Posterior vena cava (tissue), 2 donors: Measurements from ENCODE around the gene PFKFB2. TPM values are rescaled to one million over a fixed set of nuclear protein-coding genes. Genes with fewer than 3 reads are reported as not detected.

Source experiments
- DNase-seq: peaks from one replicate; pipeline ENCODE4 v3.0.0-alpha.2; 2020; ENCODE audit warnings: low spot score
- intact Hi-C, 2 donors: fragments of 100-400 bp; cut with DNase I; formaldehyde crosslinking; loops; one replicate each; pipeline versions ENCODE4 v1.14.1 to v1.14.2; 2022 to 2023
- total RNA-seq, 2 donors: library from RNA; stranded (reverse); fragmentation: NEBNext Ultra II Directional; extraction: Animal tissue kit (Norgen Biotek cat#: 25700); gene quantifications; one replicate each; pipeline ENCODE4 v1.2.1, GENCODE V29; 2021
- donor health status: DM: yes; HTN: yes; CAD: no.
- donor health status: DM: yes; HTN: yes; CAD: no.

Gene PFKFB2
- total RNA-seq, 2 donors from 2014 or later: 10.2 to 13.0 TPM

DNA sequence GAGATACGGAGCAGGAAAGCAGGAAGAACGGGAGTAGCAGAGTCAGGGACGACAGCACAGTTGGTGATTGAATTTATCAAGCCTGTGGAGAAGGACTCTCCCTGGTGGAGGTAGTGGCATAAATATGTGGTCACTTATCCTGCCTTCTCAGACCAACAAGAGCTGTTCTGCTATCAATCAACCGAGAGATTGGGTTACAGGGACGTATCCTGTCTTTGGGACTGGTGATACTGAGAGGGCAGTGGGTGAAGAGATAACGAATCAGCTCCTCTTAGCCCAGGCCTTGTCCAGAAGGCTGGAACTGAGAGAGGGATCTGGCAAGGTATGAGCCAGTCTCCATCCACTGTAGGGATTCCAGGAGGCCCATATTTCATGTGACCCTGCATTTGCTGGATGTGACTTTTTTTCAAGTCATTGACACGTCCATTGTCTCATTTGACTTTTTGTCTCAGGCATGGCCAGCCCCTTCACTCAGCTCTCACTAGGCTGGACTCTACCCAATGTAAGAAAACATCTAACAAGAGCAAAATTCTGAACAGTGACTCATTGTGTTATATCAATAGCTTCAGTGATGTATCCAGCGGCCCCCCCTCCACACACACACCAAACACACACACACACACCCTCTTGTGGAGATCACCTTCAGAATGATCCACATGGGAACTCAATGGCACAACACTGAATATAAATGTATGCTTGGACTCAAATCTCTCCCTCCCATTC is 31.8 kb upstream of the PFKFB2 start:
- DNase-seq: no peak
- intact Hi-C loops: no loop called here

DNA sequence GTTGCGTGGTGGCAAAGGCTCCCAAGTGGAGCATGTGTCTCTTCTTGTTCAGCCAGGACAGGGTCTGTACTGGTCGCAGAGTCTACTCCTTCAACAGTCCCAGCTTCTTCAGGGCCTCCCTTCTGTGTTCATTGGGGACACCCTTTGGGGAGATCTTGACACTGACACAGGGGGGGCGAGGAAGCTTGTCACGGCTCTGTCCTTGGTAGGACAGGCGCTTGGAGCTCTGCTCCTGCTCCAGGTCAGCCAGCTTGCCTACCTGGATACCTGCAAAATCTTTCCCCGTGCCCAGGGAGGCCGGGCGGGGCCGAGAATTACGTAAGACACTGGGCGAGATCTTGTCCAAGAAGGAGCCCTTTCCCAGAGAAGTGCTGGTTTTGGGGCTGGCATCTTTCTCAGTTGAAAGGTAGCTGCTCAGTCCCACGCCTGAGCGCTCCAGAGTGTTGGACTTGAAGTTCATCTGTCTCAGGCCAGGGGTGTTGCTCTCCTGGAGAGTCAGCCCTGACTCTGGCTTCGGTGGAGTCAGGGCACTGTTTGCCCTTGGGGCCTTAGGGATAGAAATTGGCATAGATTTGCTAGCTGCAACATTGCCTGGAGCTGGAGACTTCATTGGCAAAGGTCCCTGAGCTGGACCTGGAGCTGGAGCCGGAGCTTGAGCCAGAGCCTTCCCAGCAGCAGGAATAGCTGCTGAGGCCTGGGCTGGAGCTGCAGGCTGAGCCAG is 31.0 kb upstream of the PFKFB2 start:
- intact Hi-C loops: no loop called here
- no peak for DNase-seq

DNA sequence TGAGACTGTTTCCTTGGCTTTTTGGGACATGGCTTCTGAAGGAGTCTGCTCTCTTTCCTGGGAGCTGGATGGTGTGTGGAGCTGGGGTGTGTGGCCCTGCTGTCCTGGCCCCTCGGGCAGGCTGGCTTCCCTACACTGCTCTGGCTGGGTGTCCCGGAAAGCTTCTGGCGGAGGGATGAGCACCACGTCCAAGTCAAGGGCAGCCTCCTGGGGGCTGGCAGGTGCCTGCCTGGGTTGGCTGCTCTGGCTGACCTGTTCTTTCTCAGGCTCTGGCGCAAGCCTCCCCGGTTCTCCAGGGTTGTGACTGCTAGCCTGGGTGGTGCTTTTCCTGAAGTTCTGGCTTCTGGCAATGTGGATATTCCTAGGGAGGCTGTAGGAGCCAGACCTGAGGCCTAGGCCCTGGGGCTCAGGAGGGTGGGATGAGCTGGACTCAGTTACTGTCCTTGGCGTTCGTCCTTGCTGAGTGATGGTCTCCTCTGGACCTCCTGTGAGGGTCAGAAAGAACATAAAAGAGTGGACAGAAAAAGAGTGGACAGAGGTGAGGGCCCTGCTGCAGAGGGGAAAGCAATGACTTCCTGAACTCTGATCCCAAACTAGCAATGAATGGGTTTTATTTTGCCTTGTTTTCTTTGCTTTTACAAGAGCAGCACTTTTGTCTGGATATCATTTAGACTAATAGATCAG is 29.9 kb upstream of the PFKFB2 start:
- no peak for DNase-seq
- intact Hi-C loops: no loop called here

DNA sequence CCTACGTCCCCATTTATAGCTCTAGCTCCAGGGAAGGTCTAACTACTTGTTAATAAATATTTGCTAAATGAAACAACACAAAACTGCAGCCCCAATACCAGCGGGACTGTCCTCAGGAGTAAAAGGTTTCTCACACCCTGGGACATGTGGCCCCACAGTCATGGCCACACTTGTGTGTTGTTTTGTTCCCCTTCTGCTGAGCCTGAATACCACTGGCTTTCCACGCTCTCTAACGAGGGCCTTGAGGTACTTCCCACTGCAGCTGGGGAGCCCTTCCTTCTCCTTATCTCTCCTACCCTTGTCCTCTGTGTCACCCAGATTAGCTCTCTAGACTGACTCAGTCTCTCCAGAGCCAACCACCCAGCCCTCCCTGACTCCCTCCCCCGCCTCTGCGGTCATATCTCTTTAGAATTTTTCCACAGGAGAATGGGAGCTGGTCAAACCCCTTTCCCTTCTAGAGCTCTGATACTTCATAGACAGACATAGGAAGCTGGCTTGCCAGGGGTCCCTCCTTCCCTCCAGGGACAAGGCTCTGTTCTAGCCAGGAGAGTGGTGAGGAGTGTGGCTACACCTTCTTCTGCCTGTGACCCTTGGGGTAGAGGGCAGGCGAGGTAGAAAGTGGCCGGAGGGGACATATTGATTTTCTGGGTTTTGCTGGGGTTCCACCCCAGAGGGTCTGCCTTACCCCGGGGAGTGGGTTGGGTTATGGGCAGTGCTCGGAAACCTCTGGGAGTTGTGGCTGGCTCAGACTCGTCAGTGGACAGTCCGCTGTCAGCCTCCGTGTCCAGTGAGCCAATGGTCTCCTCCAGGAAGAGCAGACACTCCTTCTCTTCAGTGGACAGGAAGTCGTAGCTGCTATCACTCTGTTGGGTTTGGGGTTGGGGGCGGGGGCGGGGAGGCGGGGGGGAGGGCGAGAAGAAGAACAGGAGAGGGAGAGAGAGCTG is 28.6 kb upstream of the PFKFB2 start:
- intact Hi-C loops: no loop called here
- DNase-seq: no peak

DNA sequence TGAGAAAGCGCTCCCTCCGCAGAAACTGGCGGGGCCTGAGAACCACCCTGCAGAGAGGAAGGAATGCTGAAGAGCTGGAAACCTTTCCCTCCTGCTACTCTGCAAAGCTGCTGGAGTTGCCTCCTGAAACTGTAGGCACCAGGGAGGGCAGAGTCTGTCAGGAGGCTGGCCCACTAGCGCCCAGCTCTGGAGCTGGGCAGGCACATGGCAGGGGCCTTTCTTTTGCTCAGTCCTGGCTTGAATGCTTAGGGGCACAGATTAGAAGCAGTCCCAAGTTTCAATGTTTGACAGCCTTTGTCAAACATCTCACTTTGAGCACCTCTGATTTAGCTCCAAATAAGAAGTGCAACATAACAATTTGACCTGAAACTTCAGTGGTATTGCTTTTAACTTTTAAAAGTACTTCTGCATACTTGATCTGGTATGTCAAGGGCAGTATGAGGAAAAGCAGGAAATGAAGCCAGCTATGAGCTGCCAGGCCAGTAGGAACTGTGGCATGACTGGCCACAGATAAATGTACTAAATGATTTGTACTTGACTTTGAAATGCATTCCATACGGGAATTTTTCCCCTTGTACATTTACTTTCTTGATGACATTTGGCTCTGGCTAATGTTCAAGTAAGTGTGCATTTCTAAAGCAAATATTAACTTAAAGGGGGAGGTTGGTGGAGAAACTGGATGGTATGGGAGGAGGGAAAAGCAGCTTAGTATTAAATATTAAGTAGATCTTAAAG is 27.8 kb upstream of the PFKFB2 start:
- intact Hi-C loops: no loop called here
- DNase-seq: no peak

DNA sequence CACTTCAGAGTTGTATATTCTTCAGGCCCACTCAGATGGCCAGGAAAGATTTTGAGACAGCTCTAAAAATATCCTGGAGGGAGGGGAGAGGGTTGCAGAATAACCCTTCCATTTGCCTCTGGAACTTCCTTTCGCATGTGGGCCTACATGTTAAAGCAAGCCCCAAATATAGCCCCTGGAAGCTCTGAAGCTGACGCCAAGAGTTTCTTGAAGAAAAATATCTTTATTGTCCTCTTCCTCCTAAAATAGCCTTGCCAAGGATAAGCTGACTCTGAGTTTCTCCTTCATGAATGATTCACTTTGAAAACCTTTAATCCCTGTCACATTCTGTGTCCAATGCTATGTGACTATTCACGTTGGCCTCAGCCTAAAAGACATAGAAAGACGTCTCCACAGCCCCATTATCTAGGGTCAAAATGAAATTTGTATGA is 27.0 kb upstream of the PFKFB2 start:
- intact Hi-C loops: no loop called here
- DNase-seq: no peak

DNA sequence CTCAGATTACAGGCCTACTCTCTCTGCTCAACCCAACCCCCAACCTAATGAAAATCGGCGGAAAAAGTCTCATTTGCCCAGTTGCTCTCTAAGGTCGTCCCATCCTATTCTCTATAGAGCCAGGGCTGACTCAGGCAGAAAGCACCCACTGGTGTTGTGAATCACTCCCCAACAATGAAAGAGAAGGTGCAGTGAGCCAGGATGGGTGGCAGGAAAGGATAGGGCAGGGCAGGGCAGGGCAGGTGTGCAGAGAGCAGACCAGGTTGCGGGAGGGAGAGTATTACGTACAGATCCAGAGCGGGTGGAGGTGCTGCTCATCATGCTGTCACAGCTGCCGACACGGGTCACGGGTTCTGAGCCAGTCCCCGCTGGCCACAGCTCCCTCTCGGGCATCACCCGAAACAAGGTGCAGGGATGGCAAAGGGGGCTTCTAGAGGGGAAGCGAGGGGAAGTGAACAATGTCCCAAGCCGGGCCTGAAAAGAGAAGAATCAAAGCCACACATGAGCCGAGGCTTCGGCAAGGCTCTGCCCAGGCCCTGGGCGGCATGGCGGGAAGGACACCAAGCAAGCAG is 25.8 kb upstream of the PFKFB2 start:
- intact Hi-C loops: no loop called here
- no peak for DNase-seq

DNA sequence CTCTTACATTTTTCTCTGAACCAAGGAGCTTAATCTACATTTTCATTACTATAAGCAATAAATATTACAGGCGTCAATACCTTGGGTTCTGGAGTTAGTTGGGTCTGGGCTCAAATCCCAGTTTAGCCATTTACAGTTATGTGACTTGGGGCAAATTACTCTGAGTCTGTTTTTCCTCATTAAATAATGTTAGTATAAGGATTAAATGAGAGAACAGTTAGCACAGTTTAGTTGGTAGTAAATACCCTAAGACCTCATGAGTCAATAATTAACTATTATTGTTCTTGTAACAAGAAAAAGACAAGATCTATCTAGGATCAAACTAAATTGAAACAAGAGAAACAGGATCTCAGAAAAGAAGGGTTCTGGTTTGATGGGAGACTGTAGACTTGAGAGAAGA is 25.2 kb upstream of the PFKFB2 start:
- intact Hi-C loops: no loop called here
- DNase-seq: no peak

DNA sequence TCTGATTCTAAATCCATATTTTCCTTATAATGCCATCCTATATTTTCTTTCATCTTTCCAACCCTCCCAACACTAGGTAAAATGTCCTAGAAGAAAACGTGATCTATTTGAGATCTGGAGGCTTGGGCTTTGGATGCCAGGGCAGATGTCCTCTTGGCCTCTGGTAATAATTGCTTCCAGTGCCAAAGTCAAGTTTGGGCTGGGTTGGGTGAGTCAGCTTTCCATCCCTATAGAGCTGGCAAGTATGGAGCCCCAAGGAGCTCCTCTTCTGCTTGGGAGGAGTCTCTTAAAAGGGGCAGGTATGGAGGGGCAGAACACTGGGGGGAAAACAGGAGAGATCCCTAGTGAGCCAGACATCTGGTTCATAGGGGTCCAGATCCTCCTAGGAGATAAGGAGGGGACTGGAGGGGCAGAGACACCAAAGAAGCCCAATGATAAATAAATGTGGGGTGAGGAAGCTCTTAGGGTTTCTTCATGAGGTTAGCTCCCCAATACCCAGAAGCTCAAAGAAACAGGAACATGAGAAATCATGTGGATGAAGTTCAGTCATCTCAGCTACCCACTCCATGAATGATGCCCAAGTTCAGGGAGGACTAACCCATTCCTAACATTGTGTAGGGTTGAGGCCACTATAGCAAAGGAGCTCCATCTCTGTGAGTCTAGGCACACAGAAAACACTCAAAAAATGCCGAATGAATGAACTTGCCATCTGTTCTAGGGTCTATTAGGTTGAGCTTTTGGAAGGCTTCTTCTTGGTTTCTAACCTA is 24.0 kb upstream of the PFKFB2 start:
- no peak for DNase-seq
- intact Hi-C loops: no loop called here

DNA sequence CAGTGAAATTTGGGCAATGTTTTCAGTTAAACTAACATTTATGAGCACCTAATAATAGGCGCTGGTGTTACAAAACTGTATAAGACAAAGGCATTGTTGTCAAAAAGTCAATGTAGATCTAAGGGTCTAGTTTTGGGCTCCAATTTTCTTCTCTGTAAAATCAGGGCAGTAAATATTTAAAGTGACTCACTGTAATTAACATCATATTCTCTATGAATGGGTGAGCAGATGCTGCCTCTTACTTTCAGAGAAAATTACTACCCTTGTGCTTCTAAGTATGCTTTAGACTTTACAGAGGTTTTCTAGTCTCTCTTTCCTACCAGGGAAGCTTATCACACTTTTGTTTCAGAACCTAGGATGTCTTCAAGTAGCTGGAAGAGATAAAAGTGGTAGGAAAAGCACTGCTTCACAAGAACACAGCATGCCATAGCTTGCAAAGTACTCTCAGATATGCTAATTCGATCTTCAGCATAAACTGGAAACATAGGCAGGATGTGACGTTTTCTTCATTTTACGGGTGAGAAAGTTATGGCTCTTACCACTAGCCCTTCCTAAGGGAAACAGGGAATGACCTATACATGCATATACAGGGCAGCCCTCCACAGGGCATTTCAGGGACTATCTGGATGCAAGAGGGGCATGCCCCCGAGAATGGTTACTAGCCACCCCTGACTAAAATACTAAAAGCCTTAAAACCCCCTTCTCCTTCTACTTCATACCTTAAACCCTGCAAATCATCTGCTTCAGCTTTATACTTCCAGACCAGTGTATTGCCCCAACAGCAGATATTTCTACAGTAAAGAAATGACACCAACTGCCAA is 23.2 kb upstream of the PFKFB2 start:
- intact Hi-C loops: no loop called here

DNA sequence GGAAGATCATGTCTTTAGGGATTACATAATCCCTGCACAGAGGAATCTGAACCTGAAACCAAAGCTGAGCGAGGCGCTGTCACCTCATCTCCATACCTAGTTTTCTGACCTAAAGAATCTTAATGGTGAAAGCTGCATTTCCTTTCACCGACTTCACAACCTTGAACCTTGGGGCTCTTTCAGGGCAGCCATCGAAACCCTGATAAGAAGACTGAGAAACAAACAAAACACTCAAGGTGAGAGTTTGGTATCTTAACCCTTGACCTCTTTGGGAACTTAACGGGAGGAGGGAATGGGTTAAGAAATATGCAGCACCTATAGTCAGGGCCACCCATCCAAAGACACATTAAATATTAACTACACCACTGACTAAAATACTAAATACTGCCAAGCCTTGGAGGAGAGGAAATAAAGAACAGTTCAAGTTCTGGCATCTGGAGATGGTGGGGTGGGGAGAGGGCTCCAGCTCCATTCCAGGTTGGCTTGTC is 22.5 kb upstream of the PFKFB2 start:
- DNase-seq: no peak
- intact Hi-C loops: no loop called here

More for the DNA sequence above, 23.2 kb upstream of the PFKFB2 start:
- DNase-seq: no peak

DNA sequence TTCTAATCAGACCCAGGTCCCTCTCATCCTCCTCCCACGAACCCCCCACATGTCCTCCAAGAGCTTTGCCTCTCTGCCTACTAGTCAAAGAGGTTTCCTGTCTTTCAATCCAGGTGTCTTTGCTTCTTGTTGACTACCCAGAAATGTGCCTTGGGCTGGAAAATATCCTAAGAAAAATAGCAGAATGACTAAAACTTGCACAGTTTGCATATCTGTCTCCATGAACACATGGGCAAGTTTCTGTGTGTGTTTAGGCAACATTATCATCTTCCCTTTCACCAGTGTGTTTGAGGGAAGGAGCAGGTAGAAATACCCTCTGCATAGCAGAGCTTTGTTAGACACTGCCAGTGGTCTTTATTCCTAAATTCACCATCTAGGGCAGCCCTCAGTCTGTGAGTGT is 22.1 kb upstream of the PFKFB2 start:
- intact Hi-C loops: no loop called here
- no peak for DNase-seq

DNA sequence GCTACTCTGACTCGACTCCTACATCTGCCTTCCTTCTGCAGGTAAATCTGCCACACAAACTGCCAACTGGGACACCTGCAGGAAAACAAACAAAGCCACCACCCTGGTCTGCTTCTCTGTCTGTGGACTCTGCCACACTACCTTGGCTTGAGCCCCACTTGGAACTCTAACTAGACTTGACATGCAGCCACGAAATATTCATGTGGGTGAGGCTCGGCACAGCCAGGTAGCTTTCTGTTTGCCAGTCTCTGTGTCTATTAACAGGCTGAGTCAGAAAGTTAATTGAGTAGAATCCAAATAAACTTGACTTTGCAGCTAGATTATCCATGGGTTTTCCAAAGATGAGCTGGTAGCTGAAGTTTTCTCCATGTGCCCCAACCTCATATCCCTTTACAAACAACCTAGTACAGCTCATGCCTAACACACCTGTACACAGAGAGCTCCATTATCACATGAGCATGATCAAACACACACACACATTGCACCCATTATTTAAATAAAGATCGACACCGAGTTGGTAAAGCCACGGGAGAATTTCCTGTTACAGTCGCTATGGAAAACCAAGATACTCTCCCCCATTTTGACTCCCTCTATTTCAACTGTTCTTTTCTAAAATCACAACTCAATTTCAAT is 21.3 kb upstream of the PFKFB2 start:
- DNase-seq: no peak
- intact Hi-C loops: no loop called here

DNA sequence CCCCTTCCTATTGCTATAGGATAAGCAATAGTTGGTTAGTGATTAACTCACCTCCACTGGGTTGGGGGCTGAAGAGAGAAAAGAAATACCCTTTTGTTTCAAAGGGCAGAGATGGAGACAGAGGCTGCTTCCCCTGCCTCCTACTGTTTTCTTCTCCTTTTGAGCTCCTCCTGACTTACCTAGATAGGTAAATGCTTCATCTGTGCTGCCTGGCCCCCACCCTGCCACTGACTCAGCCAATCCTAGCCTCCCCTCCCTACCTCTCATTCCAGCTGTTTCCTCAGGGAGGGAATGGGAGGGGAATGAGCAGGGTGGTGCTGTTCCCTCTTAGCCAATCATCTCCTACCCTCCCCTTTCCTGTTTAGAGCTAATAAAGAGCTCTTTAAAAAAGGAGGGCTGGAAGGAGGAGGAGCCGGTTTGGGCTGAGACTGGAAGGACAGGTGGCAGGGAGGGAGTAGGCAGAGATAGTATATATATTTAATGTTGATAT is 20.5 kb upstream of the PFKFB2 start, which contains the start of gene C1orf116:
C1orf116 (minus strand) TSS at position 229 of the 490 bp plus-strand sequence. CDS start 5,158 bp downstream, outside the sequence.
- DNase-seq: no peak
- intact Hi-C loops: no loop called here

DNA sequence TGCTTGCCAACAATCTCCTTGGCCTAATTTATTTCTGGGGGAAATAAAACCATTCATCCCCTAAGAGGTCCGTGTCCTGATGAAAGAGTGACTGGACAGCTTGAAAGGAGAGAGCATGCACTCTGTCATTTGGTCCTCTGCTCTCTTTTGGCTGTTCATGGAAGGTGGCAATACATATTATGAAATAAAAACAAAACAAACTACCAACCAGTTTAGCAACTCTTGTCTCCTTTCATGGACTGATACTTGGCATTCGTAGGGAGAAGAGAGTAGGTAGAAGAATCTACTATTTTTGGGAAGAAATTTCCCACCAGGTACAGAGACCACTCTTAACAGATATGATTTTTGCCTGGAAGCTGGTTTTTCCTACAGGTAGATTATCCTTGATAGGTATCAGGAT is 19.8 kb upstream of the PFKFB2 start:
- intact Hi-C loops: no loop called here
- DNase-seq: no peak

DNA sequence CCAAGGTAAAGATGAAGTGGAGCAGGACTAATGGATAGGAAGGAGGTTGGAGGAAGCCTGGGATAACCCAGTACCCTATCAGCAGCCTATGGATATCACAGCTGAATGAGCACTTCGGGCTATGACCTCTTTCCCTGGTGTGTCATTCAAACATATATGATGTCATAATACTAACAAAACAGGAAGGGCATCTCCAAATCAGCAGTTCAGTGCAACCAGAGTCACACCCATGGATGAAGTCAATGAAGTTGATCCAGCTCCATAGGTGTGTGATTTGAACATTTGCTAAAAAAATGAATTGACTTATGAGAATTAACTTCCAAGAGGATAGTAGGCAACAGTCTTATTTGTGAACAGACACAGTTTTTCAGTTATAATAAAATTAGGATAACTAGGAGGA is 18.9 kb upstream of the PFKFB2 start:
- intact Hi-C loops: no loop called here
- DNase-seq: no peak
